Epidermal melanocyte (primary cell): Measurements from ENCODE around the gene TEX26.

ENCODE experiments used
- DNase-seq: peaks from one replicate; pipeline ENCODE4 v3.0.0; 2011; ENCODE audit warnings: low spot score; ENCODE audit not compliant: insufficient read length

Gene TEX26

GRCh38 chr13:31011901-31012654 is 79.6 kb downstream of the TEX26 start:
- DNase-seq: no peak

DNA sequence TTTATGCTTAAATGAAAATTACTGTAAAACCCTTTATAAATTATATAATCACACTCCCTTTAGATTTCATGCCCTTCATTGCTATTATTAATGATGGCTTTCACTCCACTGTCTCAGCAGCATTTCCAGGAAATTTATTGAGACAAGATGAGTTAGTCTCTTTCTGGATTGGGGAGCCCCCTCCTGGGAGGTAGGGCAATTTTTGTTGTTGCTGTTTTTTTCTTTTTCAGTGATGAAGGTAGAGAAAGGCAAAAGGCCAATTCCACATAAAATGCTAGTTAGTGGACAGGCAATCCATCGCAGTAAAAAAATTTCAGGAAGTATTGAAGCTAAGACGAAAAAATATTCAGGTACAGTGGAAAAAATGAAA is 80.2 kb downstream of the TEX26 start:
- DNase-seq: no peak

DNA sequence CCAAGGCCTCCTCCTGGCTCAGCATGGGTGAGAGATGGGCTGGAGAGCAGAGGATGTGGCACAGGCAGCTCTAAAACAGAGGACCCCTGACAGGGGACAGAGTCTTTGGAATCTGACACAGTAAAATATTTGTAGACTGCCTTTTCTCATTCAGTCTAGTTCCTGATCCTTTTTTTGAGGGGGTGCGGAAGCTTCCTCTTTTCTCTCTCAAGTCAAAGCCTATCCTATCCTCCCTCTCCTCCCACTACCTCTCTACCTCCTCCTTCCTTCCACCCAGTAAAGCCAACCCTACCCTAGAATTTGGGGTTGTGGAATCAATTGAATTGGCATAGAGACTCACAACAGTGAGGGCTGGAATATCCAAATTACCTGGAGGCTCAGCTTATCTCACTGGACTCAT is 82.0 kb downstream of the TEX26 start:
- no peak for DNase-seq

- DNase-seq: no peak
Observed at GRCh38 chr13:31015199-31015598, 82.7 kb downstream of the TEX26 start.

GRCh38 chr13:31016342-31017325 is 84.2 kb downstream of the TEX26 start:
- no peak for DNase-seq

GRCh38 chr13:31018511-31018910 is 86.1 kb downstream of the TEX26 start:
- DNase-seq: no peak

DNA sequence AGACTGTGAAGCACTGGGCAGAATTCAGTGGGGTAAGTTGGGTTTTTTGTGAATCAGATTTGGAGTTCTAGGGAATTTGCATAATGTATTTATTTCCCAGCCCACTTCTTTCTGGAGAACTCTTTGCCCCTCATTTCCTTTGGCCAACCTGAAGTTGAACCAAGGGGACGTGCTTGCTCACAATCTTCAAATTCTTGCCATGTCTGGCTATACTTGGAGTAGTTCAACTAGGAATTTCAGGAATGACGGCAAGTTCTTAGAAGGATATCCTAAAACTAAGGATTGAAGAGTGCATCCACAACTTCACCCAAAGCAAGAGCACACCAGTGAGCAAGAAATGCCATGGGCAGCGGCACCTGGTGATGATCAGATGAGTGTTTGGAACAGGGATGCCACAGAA is 88.5 kb downstream of the TEX26 start:
- no peak for DNase-seq

DNA sequence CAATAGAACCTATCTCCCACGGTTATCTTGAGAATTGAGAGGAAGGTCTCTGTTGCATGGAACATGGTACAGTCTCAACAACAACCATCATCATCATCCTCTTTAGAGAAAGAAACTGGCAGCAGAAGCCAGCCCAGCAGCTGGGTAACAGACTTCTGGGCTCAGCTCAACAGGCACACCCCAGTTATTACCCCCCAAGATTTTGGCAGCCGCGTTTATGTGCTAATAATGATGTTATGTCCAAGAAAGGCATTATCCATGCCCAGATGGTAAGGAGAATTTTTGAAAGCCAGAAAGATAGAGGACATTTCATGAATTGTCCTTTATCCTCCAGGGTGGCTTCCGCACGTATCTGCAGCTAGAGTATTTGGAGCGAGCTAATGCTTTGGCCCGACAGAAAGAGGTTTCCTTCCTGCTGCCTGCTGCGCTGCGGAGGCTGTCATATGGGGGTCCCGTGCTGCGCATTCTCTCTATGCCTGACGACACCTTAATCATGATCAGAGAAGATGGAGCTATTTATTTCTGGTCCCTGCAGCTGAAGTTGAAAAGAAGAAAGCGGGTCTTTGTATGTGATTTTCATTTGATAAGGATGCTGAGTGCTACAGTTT is 89.9 kb downstream of the TEX26 start:
- DNase-seq: no peak

GRCh38 chr13:31022928-31023530 is 90.6 kb downstream of the TEX26 start:
- no peak for DNase-seq
